DND-41 (cell line): Measurements from ENCODE around the gene KRT9.

Experiments used
- ATAC-seq: fragments of 200-7000 bp; cut with Tn5 transposase; 3 replicates; pipeline ENCODE4 v1.9.1; 2021; ENCODE audit warnings: low read depth; ENCODE audit not compliant: insufficient read depth
- DNase-seq: peaks from one replicate; pipeline ENCODE4 v3.0.0-alpha.2; 2020
- H2AFZ ChIP-seq: 2 replicates; pipeline ENCODE4 v1.6.0; 2012; ENCODE audit warnings: low read depth, low read length
- H3K27ac ChIP-seq: 2 replicates; pipeline ENCODE4 v1.5.1; 2012; ENCODE audit warnings: low read length, inconsistent platforms
- H3K27me3 ChIP-seq: fragments of 200-600 bp; sonication (generic); 2 replicates; pipeline ENCODE4 v1.6.0; 2012; ENCODE audit warnings: low read length, mild to moderate bottlenecking, inconsistent platforms; ENCODE audit not compliant: insufficient read depth, poor library complexity
- H3K36me3 ChIP-seq: 2 replicates; pipeline ENCODE4 v1.5.1; 2012; ENCODE audit warnings: low read length, inconsistent platforms; ENCODE audit not compliant: insufficient read depth
- H3K4me1 ChIP-seq: 2 replicates; pipeline ENCODE4 v1.5.1; 2012; ENCODE audit warnings: mild to moderate bottlenecking, low read length; ENCODE audit not compliant: insufficient read depth
- H3K4me2 ChIP-seq: 2 replicates; pipeline ENCODE4 v1.6.0; 2012; ENCODE audit warnings: mild to moderate bottlenecking, moderate library complexity, low read length, inconsistent platforms; ENCODE audit not compliant: insufficient read depth
- H3K4me3 ChIP-seq, 2 experiments: fragments of 200-600 bp in 1 of 2; shearing (Covaris generic) in 1 of 2; 2 replicates each; pipeline ENCODE4 v1.5.1; 2012 to 2016; ENCODE audit warnings: inconsistent platforms in 2 of 2, low read length in 2 of 2, mild to moderate bottlenecking in 2 of 2, low read depth in 1 of 2, moderate library complexity in 1 of 2
- H3K79me2 ChIP-seq: 2 replicates; pipeline ENCODE4 v1.6.0; 2012; ENCODE audit warnings: low read length, inconsistent platforms; ENCODE audit not compliant: insufficient read depth
- H3K9ac ChIP-seq: 2 replicates; pipeline ENCODE4 v1.6.0; 2012; ENCODE audit warnings: low read depth, mild to moderate bottlenecking, inconsistent platforms, low read length, moderate library complexity
- H3K9me3 ChIP-seq: 2 replicates; pipeline ENCODE4 v1.5.1; 2012; ENCODE audit warnings: low read length, moderate library complexity, mild to moderate bottlenecking, inconsistent platforms; ENCODE audit not compliant: insufficient read depth, severe bottlenecking
- H4K20me1 ChIP-seq: 2 replicates; pipeline ENCODE4 v1.6.0; 2012; ENCODE audit warnings: low read length; ENCODE audit not compliant: insufficient read depth
- EZH2 ChIP-seq: IDR thresholded peaks from 3 replicates; pipeline ENCODE4 v1.6.1; 2012; ENCODE audit warnings: borderline replicate concordance, low read depth, mild to moderate bottlenecking, moderate library complexity, low read length, inconsistent platforms; ENCODE audit not compliant: severe bottlenecking
- TF ChIP-seq, protein P1 (sequence below): IDR thresholded peaks from 2 replicates; pipeline ENCODE4 v1.5.1; 2012; ENCODE audit warnings: borderline replicate concordance, low read length, moderate library complexity, mild to moderate bottlenecking; ENCODE audit not compliant: poor library complexity, severe bottlenecking; ENCODE audit errors: extremely low read depth

KRT9 gene

DNA sequence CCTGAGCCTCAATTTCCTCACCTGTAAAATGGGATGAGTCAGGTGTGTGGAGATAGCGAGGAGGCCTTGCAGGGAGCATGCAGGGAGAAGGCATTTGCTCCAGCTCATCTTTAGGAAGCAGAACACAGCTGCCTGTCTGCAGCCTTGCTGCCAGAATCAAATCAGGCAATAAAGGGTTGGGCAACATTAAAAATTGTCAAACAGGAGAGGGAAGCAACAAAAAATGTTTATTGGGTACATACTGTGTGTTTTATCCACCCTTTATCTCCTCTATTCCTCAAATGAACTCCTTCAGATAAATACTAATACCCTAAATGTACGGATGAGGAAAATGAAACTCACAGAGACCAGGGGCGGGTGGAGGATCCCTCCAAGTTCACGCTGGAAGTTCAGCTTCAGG, 28.5 kb upstream of the KRT9 start:
- no peaks in the 10 kb centered on the region for H3K36me3 ChIP-seq
- ATAC-seq (no peak), DNase-seq (no peak)
- TF ChIP-seq, protein P1, sequence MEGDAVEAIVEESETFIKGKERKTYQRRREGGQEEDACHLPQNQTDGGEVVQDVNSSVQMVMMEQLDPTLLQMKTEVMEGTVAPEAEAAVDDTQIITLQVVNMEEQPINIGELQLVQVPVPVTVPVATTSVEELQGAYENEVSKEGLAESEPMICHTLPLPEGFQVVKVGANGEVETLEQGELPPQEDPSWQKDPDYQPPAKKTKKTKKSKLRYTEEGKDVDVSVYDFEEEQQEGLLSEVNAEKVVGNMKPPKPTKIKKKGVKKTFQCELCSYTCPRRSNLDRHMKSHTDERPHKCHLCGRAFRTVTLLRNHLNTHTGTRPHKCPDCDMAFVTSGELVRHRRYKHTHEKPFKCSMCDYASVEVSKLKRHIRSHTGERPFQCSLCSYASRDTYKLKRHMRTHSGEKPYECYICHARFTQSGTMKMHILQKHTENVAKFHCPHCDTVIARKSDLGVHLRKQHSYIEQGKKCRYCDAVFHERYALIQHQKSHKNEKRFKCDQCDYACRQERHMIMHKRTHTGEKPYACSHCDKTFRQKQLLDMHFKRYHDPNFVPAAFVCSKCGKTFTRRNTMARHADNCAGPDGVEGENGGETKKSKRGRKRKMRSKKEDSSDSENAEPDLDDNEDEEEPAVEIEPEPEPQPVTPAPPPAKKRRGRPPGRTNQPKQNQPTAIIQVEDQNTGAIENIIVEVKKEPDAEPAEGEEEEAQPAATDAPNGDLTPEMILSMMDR = no peak
- no peak for TF ChIP-seq EZH2
- no peaks in the 10 kb centered on the region for H3K79me2 ChIP-seq
- no peak overlapping the region for H3K4me3 ChIP-seq
- H4K20me1 ChIP-seq = no peaks in the 10 kb centered on the region
- H3K27ac ChIP-seq = no peak overlapping the region
- H3K27me3 ChIP-seq = peaks cover 7% of the 10 kb centered on the region
- H3K9ac ChIP-seq = no peak overlapping the region
- H3K4me1 ChIP-seq = no peaks in the 10 kb centered on the region
- H2AFZ ChIP-seq = no peak overlapping the region
- no peaks in the 10 kb centered on the region for H3K9me3 ChIP-seq
- H3K4me2 ChIP-seq = no peak overlapping the region

DNA sequence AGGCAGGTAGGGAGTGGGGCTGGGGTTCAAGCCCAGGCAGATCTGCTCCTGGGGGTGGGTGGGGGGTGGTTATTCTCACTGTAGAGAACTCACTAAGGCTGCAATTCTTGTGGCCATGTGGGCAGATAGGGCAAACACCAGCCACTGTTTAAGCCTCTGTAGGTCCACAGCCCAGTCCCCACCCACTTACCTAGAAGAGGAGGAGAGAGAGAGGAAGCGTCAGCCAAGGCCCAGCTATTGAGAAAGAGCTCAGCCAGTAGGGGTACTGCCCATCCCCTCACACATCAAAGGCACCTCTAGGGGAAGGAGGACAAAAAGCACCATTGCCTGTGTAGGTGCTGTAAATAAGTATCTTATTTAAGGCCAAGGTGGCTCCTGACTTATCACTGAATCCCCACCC, 27.8 kb upstream of the KRT9 start:
- no peak for DNase-seq
- TF ChIP-seq, protein P1 = no peak
- TF ChIP-seq EZH2 = no peak

DNA sequence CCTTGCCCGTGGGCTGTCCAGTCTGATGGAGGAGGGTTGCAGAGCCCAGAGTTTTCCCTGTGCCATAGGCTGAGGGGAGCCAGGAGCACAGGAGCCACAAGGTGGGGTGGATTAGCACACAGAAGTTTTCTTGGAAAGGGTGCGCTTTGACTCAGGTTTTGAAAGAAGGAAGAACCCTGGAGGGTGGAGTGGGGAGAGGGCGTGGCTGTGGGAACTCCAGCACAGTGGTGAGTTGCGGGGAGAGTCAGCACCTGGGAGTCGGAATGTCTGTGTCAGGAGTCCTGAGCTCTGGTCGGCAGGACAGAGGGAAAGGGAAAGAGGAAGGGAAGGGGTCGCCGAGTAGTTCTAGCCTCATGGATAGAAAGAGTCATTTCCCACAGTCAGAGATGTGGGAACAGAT, 23.7 kb upstream of the KRT9 start:
- DNase-seq (no peak), ATAC-seq (no peak)
- Histone ChIP-seq H4K20me1 (no peaks in the 10 kb centered on the region), H3K4me1 (no peaks in the 10 kb centered on the region), H3K9me3 (no peaks in the 10 kb centered on the region), H3K4me3 (no peak overlapping the region), H2AFZ (no peak overlapping the region), H3K36me3 (no peaks in the 10 kb centered on the region), H3K27ac (no peak overlapping the region), H3K9ac (no peak overlapping the region), H3K4me2 (no peak overlapping the region), H3K79me2 (no peaks in the 10 kb centered on the region), H3K27me3 (peaks cover 13% of the 10 kb centered on the region)
- TF ChIP-seq, protein P1 = no peak
- TF ChIP-seq EZH2 = no peak

More for the DNA sequence above, 27.8 kb upstream of the KRT9 start:
- H3K36me3 ChIP-seq = no peaks in the 10 kb centered on the region
- H3K27ac ChIP-seq = no peak overlapping the region
- H2AFZ ChIP-seq = no peak overlapping the region
- no peak overlapping the region for H3K4me2 ChIP-seq
- H3K79me2 ChIP-seq = no peaks in the 10 kb centered on the region
- H3K4me3 ChIP-seq = no peak overlapping the region
- peaks cover 11% of the 10 kb centered on the region for H3K27me3 ChIP-seq
- H3K9me3 ChIP-seq = no peaks in the 10 kb centered on the region
- no peak overlapping the region for H3K9ac ChIP-seq
- no peaks in the 10 kb centered on the region for H4K20me1 ChIP-seq
- ATAC-seq = no peak
- no peaks in the 10 kb centered on the region for H3K4me1 ChIP-seq
